Measurements from ENCODE around the gene ZNF574.

GRCh38 chr19:42130254-42130573 is 54.2 kb downstream of the ZNF574 start:
- TF ChIP-seq POLR2AphosphoS5 (IDR thresholded peaks at IDR 0.05; ENCODE audit: insufficient read depth in 1 of 2, low read depth in 1 of 2), result no peak
- no peak for TF ChIP-seq CTCF (IDR thresholded peaks at IDR 0.05)
- TF ChIP-seq POLR2A (IDR thresholded peaks at IDR 0.05), result no peak
